SK-N-SH (cell line): ENCODE results near the gene IQSEC1. TPM values are rescaled to one million over a fixed set of nuclear protein-coding genes. Genes with fewer than 3 reads are reported as not detected.

ENCODE experiments used
- CTCF ChIA-PET: fragments of 300-600, 350-600 bp; formaldehyde crosslinking; extraction: SDS; loops from one replicate; lab custom pipeline; 2021; lab: Yijun Ruan, JAX
- POLR2A ChIA-PET: fragments of 350-600 bp; sonication (Branson Sonifier 250); formaldehyde crosslinking; extraction: SDS; loops from one replicate; lab custom pipeline; 2020; ENCODE audit warnings: antibody characterized with exemption, inconsistent platforms; lab: Yijun Ruan, JAX
- DNase-seq: peaks from one replicate; pipeline ENCODE4 v3.0.0; 2012
- H2AFZ ChIP-seq: fragments of 200-600 bp; sonication (generic); 2 replicates; pipeline ENCODE4 v1.8.1; 2016; ENCODE audit warnings: antibody characterized with exemption, mild to moderate bottlenecking, low read depth
- H3F3A ChIP-seq: fragments of 200-600 bp; sonication (generic); replicated peaks from 2 replicates; pipeline ENCODE3; 2016; ENCODE audit warnings: antibody characterized with exemption, mild to moderate bottlenecking; ENCODE audit not compliant: insufficient read depth
- H3K27ac ChIP-seq, 2 experiments: fragments of 200-500 bp in 1 of 2; fragments of 200-600 bp in 1 of 2; sonication (Bioruptor generic) in 1 of 2; sonication (generic), shearing (Covaris generic) in 1 of 2; 2 replicates each; pipeline versions ENCODE4 v1.5.1 to v1.6.1; 2014 to 2016; ENCODE audit warnings: low read depth in 2 of 2, inconsistent platforms in 1 of 2, low read length in 1 of 2, mild to moderate bottlenecking in 1 of 2, mixed read lengths in 1 of 2
- H3K27me3 ChIP-seq: fragments of 200-600 bp; sonication (generic), shearing (Covaris generic); 2 replicates; pipeline ENCODE4 v1.6.1; 2016; ENCODE audit warnings: mixed run types; ENCODE audit not compliant: insufficient read depth
- H3K36me3 ChIP-seq, 2 experiments: fragments of 200-500 bp in 1 of 2; fragments of 200-600 bp in 1 of 2; sonication (Bioruptor generic) in 1 of 2; sonication (generic) in 1 of 2; replicated peaks in 1 of 2; 2 replicates each; pipeline versions ENCODE3 to v1.5.1; 2014 to 2016; ENCODE audit warnings: low read length in 1 of 2, mild to moderate bottlenecking in 1 of 2; ENCODE audit not compliant: insufficient read depth in 2 of 2, control insufficient read depth in 1 of 2
- H3K4me1 ChIP-seq, 2 experiments: fragments of 200-500 bp in 1 of 2; fragments of 200-600 bp in 1 of 2; sonication (Bioruptor generic) in 1 of 2; sonication (generic), shearing (Covaris generic) in 1 of 2; 2 replicates each; pipeline versions ENCODE4 v1.5.1 to v1.6.1; 2014 to 2016; ENCODE audit warnings: low read depth in 1 of 2, low read length in 1 of 2, mixed run types in 1 of 2; ENCODE audit not compliant: insufficient read depth in 2 of 2, control insufficient read depth in 1 of 2
- H3K4me2 ChIP-seq: fragments of 200-600 bp; sonication (generic), shearing (Covaris generic); 2 replicates; pipeline ENCODE4 v1.6.1; 2017; ENCODE audit warnings: mixed run types
- H3K4me3 ChIP-seq, 2 experiments: fragments of 200-500 bp in 1 of 2; fragments of 200-600 bp in 1 of 2; sonication (Bioruptor generic) in 1 of 2; sonication (generic), shearing (Covaris generic) in 1 of 2; 2 replicates each; pipeline versions ENCODE4 v1.5.1 to v1.8.1; 2014 to 2016; ENCODE audit warnings: low read depth in 2 of 2, inconsistent platforms in 1 of 2, low read length in 1 of 2, mild to moderate bottlenecking in 1 of 2, mixed read lengths in 1 of 2, moderate library complexity in 1 of 2
- H3K79me2 ChIP-seq: fragments of 200-600 bp; sonication (generic); 2 replicates; pipeline ENCODE4 v1.8.1; 2017; ENCODE audit warnings: mild to moderate bottlenecking; ENCODE audit not compliant: insufficient read depth
- H3K9ac ChIP-seq: fragments of 200-600 bp; sonication (generic); 2 replicates; pipeline ENCODE4 v1.6.1; 2017; ENCODE audit warnings: mixed run types
- H3K9me2 ChIP-seq: fragments of 200-600 bp; sonication (generic); 2 replicates; pipeline ENCODE4 v1.6.1; 2017; ENCODE audit warnings: mixed run types
- H3K9me3 ChIP-seq: fragments of 200-600 bp; sonication (generic); 2 replicates; pipeline ENCODE4 v1.6.1; 2017; ENCODE audit warnings: mixed run types, mild to moderate bottlenecking, moderate library complexity
- H4K20me1 ChIP-seq: fragments of 200-600 bp; sonication (generic); 2 replicates; pipeline ENCODE4 v1.6.1; 2017; ENCODE audit warnings: mild to moderate bottlenecking, mixed run types; ENCODE audit not compliant: insufficient read depth
- ELF1 ChIP-seq: IDR thresholded peaks from 2 replicates; pipeline ENCODE4 v1.4.0; 2012
- EZH2phosphoT487 ChIP-seq: fragments of 200-600 bp; sonication (generic); IDR thresholded peaks from 2 replicates; pipeline ENCODE4 v1.6.1; 2017; ENCODE audit warnings: low read depth, mixed run types, mild to moderate bottlenecking, antibody characterized with exemption, moderate library complexity, borderline replicate concordance
- GABPA ChIP-seq: IDR thresholded peaks from 2 replicates; pipeline ENCODE4 v1.4.0; 2012; ENCODE audit warnings: low read depth, mild to moderate bottlenecking
- GATA2 ChIP-seq: sonication (generic); formaldehyde crosslinking; IDR thresholded peaks from 2 replicates; pipeline ENCODE4 v1.5.0; 2020; ENCODE audit warnings: mild to moderate bottlenecking, missing genetic modification reagents
- NFIC ChIP-seq: IDR thresholded peaks from 2 replicates; pipeline ENCODE4 v1.4.0; 2012; ENCODE audit warnings: borderline replicate concordance
- PBX3 ChIP-seq: IDR thresholded peaks from 2 replicates; pipeline ENCODE4; 2012
- POLR2AphosphoS5 ChIP-seq: IDR thresholded peaks from 2 replicates; pipeline ENCODE4 v1.6.1; 2012; ENCODE audit warnings: low read depth, low read length
- SMC3 ChIP-seq: IDR thresholded peaks from 2 replicates; pipeline ENCODE4 v1.6.1; 2012; ENCODE audit warnings: low read depth, low read length, improper control_type of control experiment
- USF1 ChIP-seq: IDR thresholded peaks from 2 replicates; pipeline ENCODE4 v1.4.0; 2012; ENCODE audit warnings: low read depth, borderline replicate concordance
- WGBS: methylation state at CpG from one replicate; pipeline ENCODE4 v1.1.6; 2017; ENCODE audit warnings: low lambda C conversion rate; 5-methylcytosine and 5-hydroxymethylcytosine counted together
- polyA plus RNA-seq, 3 experiments: library from polyadenylated mRNA; depleted of rRNA; stranded (reverse); fragments of >200 nt; gene quantifications; 2 replicates each; pipeline ENCODE4 v1.2.3, GENCODE V29; 2012
- TF ChIP-seq, protein P1 (sequence below): fragments of 200-600 bp; sonication (generic); IDR thresholded peaks from 2 replicates; pipeline ENCODE4 v1.6.1; 2017; ENCODE audit warnings: antibody characterized with exemption, mild to moderate bottlenecking, moderate library complexity
- TF ChIP-seq, protein P2 (sequence below): fragments of 150-350 bp; IDR thresholded peaks from 2 replicates; pipeline ENCODE4 v1.6.1; 2016; ENCODE audit warnings: mild to moderate bottlenecking, low read depth, low read length
- TF ChIP-seq, protein P3 (sequence below): IDR thresholded peaks from 2 replicates; pipeline ENCODE4 v1.4.0; 2012; ENCODE audit warnings: low read depth, borderline replicate concordance

IQSEC1 gene
- polyA plus RNA-seq, 1 of the 3 experiments (the other 2 are of a cell fraction): 6.2 TPM

GRCh38 chr3:13007251-13007941 lies 65.8 kb downstream of the IQSEC1 start:
- POLR2A ChIA-PET: no interaction called here
- Histone ChIP-seq H4K20me1 (no peaks in the 10 kb centered on the region), H3K4me3 (no peak overlapping the region), H3K27me3 (no peaks in the 10 kb centered on the region), H3F3A (no peaks in the 10 kb centered on the region), H3K4me2 (no peak overlapping the region), H3K4me1 (peaks cover 0 to 48% of the 10 kb centered on the region in 2 experiments; a peak in 1 of 4 replicates), H3K36me3 (no peaks in the 10 kb centered on the region), H3K9me3 (no peaks in the 10 kb centered on the region), H3K9me2 (no peaks in the 10 kb centered on the region), H2AFZ (no peak overlapping the region)
- CTCF ChIA-PET: interaction anchor here (0.8 to 1.2 kb wide), 3 partner anchors 13 to 166 kb away, joined by 3 to 5 read pairs (median 4); partner anchors contain the start of gene RPL32
- no peak for DNase-seq
- TF ChIP-seq PBX3 (no peak), NFIC (no peak), EZH2phosphoT487 (no peak), POLR2AphosphoS5 (no peak)
- TF ChIP-seq, protein P1, sequence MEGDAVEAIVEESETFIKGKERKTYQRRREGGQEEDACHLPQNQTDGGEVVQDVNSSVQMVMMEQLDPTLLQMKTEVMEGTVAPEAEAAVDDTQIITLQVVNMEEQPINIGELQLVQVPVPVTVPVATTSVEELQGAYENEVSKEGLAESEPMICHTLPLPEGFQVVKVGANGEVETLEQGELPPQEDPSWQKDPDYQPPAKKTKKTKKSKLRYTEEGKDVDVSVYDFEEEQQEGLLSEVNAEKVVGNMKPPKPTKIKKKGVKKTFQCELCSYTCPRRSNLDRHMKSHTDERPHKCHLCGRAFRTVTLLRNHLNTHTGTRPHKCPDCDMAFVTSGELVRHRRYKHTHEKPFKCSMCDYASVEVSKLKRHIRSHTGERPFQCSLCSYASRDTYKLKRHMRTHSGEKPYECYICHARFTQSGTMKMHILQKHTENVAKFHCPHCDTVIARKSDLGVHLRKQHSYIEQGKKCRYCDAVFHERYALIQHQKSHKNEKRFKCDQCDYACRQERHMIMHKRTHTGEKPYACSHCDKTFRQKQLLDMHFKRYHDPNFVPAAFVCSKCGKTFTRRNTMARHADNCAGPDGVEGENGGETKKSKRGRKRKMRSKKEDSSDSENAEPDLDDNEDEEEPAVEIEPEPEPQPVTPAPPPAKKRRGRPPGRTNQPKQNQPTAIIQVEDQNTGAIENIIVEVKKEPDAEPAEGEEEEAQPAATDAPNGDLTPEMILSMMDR: no peak
- TF ChIP-seq, all 33 proteins: peak for 0
- no peak overlapping the region for H3K9ac ChIP-seq
- no peaks in the 10 kb centered on the region for H3K79me2 ChIP-seq
- H3K27ac ChIP-seq: no peak overlapping the region
- 73% methylated on average over 9 of the region's 16 CpGs for whole genome bisulfite sequencing

DNA sequence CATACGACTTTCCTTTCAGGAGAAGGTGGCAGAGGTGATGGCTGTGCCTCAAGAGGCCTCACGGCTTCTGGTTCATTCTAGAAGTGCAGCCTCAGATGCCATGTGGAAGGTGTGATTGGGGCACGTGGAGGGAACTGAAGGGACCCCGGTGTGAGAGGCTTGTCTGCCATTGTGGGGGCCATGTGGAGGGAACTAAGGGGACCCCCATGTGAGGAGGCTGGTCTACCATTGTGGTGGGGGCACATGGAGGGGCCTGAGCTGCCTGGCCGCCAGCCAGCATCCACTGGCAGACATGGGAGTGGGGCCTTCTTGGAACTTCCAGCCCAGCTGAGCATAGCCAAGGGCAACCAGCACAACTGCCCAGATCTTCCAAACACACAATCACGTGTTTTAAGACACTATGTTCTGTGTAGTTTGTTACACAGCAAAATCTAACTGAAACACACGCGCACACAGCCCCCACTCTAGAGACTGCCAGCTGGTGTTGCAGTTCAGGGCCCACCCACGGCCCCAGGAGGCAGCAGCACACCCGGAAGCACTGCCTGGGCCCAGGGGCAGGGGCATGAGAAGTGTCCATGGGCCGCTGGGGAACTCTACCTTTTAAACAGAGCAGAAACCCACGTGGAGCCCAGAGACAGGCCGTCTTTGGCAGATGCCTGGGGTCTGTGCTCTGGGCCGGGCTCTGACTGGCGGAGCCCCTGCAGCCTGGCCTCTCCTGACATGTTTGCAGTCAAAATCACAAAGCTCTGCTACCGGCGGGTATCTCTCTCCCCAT lies 66.8 kb downstream of the IQSEC1 start:
- no peak for TF ChIP-seq ELF1
- no peak for TF ChIP-seq USF1
- no peak for TF ChIP-seq GATA2
- TF ChIP-seq, protein P2, sequence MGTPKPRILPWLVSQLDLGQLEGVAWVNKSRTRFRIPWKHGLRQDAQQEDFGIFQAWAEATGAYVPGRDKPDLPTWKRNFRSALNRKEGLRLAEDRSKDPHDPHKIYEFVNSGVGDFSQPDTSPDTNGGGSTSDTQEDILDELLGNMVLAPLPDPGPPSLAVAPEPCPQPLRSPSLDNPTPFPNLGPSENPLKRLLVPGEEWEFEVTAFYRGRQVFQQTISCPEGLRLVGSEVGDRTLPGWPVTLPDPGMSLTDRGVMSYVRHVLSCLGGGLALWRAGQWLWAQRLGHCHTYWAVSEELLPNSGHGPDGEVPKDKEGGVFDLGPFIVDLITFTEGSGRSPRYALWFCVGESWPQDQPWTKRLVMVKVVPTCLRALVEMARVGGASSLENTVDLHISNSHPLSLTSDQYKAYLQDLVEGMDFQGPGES: no peak
- no peak for TF ChIP-seq SMC3
- TF ChIP-seq GABPA: no peak
- TF ChIP-seq, protein P3, sequence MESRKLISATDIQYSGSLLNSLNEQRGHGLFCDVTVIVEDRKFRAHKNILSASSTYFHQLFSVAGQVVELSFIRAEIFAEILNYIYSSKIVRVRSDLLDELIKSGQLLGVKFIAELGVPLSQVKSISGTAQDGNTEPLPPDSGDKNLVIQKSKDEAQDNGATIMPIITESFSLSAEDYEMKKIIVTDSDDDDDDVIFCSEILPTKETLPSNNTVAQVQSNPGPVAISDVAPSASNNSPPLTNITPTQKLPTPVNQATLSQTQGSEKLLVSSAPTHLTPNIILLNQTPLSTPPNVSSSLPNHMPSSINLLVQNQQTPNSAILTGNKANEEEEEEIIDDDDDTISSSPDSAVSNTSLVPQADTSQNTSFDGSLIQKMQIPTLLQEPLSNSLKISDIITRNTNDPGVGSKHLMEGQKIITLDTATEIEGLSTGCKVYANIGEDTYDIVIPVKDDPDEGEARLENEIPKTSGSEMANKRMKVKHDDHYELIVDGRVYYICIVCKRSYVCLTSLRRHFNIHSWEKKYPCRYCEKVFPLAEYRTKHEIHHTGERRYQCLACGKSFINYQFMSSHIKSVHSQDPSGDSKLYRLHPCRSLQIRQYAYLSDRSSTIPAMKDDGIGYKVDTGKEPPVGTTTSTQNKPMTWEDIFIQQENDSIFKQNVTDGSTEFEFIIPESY: no peak
- no peaks in the 10 kb centered on the region for H4K20me1 ChIP-seq
- no peak overlapping the region for H3K9ac ChIP-seq
- H3F3A ChIP-seq: no peaks in the 10 kb centered on the region
- H3K4me3 ChIP-seq: no peak overlapping the region
- CTCF ChIA-PET: interaction anchor here (1.2 to 2.9 kb wide), 3 partner anchors 10 to 138 kb away, joined by 4 to 34 read pairs (median 4); no protein-coding TSS in a partner anchor
- H3K4me1 ChIP-seq: peaks cover 0 to 38% of the 10 kb centered on the region in 2 experiments; a peak in 1 of 4 replicates
- H2AFZ ChIP-seq: no peak overlapping the region
- H3K9me2 ChIP-seq: no peaks in the 10 kb centered on the region
- no peaks in the 10 kb centered on the region for H3K36me3 ChIP-seq
- 91% methylated on average over 10 of the region's 17 CpGs for WGBS
- POLR2A ChIA-PET: interaction anchor here (0.6 kb wide), 1 partner anchor 1255 kb away, joined by 3 read pairs; no protein-coding TSS in a partner anchor
- no peak for DNase-seq
- no peak overlapping the region; a peak in 1 of 4 replicates for H3K27ac ChIP-seq
- H3K9me3 ChIP-seq: no peaks in the 10 kb centered on the region
- no peaks in the 10 kb centered on the region for H3K79me2 ChIP-seq
- no peaks in the 10 kb centered on the region for H3K27me3 ChIP-seq
- H3K4me2 ChIP-seq: no peak overlapping the region
